GM21786 (cell line): Measurements from ENCODE around the gene ACACB.

Experiments used
- ATAC-seq: cut with Tn5 transposase; IDR thresholded peaks from one replicate; pipeline ENCODE4 v1.9.1; 2021; ENCODE audit not compliant: unreplicated experiment

The ACACB gene

GRCh38 chr12:109247831-109248654, 131.7 kb downstream of the ACACB start:
- ATAC-seq = no peak

- no peak for ATAC-seq
These were observed 134.1 kb downstream of the ACACB start for GRCh38 chr12:109250523-109250922.

- no peak for ATAC-seq
These were observed 136.4 kb downstream of the ACACB start for GRCh38 chr12:109252799-109253198.

- no peak for ATAC-seq
These were observed 137.6 kb downstream of the ACACB start for GRCh38 chr12:109253913-109254544.

- no peak for ATAC-seq
These were observed 139.0 kb downstream of the ACACB start for GRCh38 chr12:109255377-109255776.

GRCh38 chr12:109256011-109256410, 139.6 kb downstream of the ACACB start:
- ATAC-seq = no peak

GRCh38 chr12:109258201-109258600, 141.8 kb downstream of the ACACB start:
- no peak for ATAC-seq

- ATAC-seq = no peak
These were observed 142.5 kb downstream of the ACACB start for GRCh38 chr12:109258607-109259544.

GRCh38 chr12:109259545-109259895, 143.1 kb downstream of the ACACB start:
- ATAC-seq = no peak

GRCh38 chr12:109261087-109261486, 144.7 kb downstream of the ACACB start:
- no peak for ATAC-seq

- no peak for ATAC-seq
These were observed 145.6 kb downstream of the ACACB start for GRCh38 chr12:109261939-109262338.

GRCh38 chr12:109263439-109263838, 147.1 kb downstream of the ACACB start:
- no peak for ATAC-seq

GRCh38 chr12:109264095-109264942, 147.9 kb downstream of the ACACB start:
- no peak for ATAC-seq

- ATAC-seq = no peak
These were observed 148.7 kb downstream of the ACACB start for GRCh38 chr12:109264943-109265650.

GRCh38 chr12:109266106-109266879, 149.9 kb downstream of the ACACB start:
- ATAC-seq = no peak

- ATAC-seq = no peak
These were observed 151.0 kb downstream of the ACACB start for GRCh38 chr12:109267361-109267760.

GRCh38 chr12:109268896-109269295, 152.5 kb downstream of the ACACB start:
- no peak for ATAC-seq

GRCh38 chr12:109269428-109269827, 153.0 kb downstream of the ACACB start:
- no peak for ATAC-seq

GRCh38 chr12:109270494-109270893, 154.1 kb downstream of the ACACB start:
- no peak for ATAC-seq
